ENCODE data around the gene IWS1. TPM values are rescaled to one million over a fixed set of nuclear protein-coding genes. Genes with fewer than 3 reads are reported as not detected.
A peak's percentile ranks its signal among the peaks of the same experiment; 100 is the strongest.

The IWS1 gene
- total RNA-seq, 2 experiments from 2014 or later, result 52.5 to 58.7 TPM

DNA sequence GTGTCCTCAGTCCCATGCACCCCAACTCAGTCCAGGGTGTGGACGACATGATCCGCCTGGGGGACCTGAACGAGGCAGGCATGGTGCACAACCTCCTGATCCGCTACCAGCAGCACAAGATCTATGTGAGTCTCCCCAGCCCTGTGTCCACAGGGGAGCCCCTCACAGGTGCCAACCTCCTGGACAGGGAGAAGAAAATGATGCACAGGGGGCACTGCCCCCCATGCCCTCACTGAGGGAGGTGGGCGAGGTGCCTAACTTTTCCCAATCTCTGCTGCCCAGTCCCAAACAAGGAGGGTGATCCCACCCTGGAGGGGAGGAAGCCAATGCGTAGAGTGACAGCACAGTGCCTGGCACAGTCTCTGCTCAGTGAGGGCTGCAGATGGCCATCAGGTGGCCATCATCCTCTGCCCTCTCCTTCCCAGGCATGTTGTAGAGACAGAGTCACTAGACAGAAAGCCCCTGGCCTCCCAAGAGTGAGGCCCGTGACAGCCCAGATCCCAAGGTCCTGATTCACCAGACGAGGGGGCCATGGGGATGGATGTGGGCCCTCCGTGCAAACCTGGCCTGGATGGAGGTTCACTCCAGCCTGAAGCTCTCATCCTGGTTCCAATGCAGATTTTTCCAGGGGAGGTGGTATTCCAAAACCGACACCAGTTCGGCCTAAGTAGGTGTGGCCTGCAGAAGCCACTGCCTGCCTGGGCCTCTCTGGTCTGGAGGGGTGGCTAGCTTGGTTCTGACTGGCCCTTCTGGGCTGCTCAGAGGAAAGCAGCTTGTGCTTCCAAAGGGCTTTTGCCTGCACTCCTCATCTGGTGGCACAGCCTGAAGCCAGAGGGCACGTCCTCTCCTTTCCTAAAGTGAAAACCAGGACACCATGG is 39.2 kb upstream of the IWS1 start:
- Mint-ChIP-seq H3K4me1 (peaks cover 6% of the 10 kb centered on the region), H3K27me3 (peaks cover 8% of the 10 kb centered on the region), H3K27ac (no peak overlapping the region), H3K9me3 (no peaks in the 10 kb centered on the region), H3K4me3 (no peak overlapping the region), H3K36me3 (peaks cover 2% of the 10 kb centered on the region)
- DNase-seq, result no peak

DNA sequence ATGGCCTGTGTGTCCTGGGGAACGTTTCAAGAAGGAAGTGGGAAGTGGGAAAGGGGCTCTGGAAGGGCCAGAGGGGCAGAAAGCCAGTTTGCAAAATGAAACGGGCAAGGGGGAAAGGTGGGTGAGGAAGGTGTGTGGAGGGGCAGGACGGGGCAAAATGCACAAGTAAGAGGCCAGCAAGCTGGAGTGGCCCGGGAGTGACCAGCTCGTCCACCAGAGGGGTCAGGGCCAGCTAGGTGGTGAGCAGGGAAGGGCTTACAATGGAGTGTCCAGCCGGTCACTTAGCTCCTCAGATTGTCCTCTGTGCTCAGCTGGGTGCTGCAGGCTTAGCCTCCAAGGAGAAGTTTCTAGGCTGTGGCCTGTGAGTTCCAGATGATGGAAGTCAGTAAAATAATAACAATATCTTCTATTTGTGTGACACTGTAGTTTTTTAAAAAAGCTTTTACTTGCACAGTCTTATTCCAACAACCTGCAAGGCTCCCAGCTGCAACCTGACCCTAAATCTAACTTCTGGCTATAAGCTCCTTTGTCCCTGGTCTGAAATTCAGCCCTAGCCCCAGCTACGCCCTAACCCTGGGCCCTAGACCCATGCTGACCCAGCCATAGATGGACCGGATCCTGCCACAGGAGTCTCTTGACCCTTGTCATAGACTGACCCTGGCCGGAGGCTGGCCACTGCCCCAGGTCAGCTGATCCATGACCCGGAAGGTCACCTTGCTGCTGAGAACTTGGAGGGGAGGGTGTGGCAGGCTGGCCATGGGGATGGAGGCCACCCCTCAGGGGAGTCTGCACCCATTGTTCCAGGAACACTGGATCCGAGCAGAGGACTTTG is 38.4 kb upstream of the IWS1 start:
- Mint-ChIP-seq H3K9me3 (no peaks in the 10 kb centered on the region), H3K36me3 (peaks cover 2% of the 10 kb centered on the region), H3K4me1 (peaks cover 6% of the 10 kb centered on the region), H3K27me3 (peaks cover 8% of the 10 kb centered on the region), H3K27ac (no peak overlapping the region), H3K4me3 (no peak overlapping the region)
- DNase-seq, result no peak

DNA sequence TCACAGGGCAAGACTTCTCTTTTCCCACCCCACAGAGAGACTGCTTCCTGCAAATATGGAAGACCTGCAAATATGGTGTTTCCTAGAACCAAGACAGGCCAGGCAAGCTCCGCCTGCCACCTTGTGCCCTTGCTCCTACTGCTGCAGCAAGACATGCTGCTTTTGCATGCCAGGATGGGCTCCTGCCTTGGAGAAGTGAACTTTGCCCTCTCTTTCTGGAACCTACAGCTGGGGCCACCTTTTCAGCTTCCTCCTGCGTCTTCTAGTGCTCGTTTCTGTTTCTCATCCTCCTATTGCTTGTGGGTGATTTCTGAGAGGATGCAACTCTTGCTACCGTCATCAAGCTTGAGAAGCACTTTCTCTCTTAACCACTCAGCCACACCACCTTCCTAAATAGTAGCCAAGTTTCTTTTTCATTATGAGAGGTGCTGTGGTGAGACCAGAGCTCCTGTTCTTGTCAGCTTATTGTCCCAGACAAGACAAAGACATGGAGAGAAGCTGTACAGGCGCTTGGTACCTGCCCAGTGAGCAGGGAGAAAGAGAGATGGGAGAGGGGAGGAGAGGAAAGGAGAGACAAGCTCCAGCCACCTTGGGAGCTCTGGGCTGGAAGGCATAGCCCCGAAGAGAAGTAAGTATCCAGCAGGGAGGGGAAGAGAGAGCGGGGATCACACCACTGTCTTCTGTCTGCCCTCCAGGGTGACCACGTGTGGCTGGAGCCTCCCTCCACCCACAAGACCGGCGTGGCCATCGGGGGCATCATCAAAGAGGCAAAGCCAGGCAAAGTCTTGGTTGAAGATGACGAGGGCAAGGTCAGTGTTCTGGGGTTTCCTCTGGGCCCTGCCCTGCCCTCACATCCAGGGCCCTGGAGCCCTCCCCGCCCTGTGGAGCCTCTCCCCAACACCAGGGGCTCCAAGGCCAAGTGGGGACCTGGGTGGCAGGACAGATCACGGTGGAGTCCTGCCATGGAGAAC is 37.5 kb upstream of the IWS1 start:
- H3K27ac Mint-ChIP-seq, result peak overlapping the region; percentile 55
- peaks cover 2% of the 10 kb centered on the region for H3K36me3 Mint-ChIP-seq
- no peak for DNase-seq
- peaks cover 8% of the 10 kb centered on the region for H3K27me3 Mint-ChIP-seq
- peak overlapping the region; percentile 47 for H3K4me3 Mint-ChIP-seq
- H3K9me3 Mint-ChIP-seq, result no peaks in the 10 kb centered on the region
- peaks cover 6% of the 10 kb centered on the region for H3K4me1 Mint-ChIP-seq

DNA sequence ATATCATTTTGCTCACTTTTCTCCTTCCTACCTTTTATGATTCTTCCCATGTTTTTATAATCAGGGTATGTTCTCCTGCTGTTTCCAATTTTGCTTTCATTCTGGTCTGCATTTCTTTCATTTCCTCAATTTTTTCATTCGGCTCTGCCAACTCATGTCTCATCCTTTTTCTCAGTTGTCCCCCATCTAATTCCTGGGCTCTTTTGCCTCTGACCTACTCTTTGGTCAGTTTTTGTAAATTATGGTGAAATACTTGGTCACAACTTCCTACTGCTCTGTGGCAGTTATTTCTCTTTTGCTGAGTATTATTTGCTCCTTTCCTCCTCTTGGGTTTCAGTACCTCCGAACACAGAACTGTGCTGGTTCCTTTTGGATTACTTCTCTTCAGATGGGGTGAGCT is 36.6 kb upstream of the IWS1 start:
- no peak overlapping the region for H3K27ac Mint-ChIP-seq
- peaks cover 6% of the 10 kb centered on the region for H3K4me1 Mint-ChIP-seq
- no peaks in the 10 kb centered on the region for H3K9me3 Mint-ChIP-seq
- peaks cover 2% of the 10 kb centered on the region for H3K36me3 Mint-ChIP-seq
- peaks cover 8% of the 10 kb centered on the region for H3K27me3 Mint-ChIP-seq
- no peak for DNase-seq
- H3K4me3 Mint-ChIP-seq, result no peak overlapping the region

DNA sequence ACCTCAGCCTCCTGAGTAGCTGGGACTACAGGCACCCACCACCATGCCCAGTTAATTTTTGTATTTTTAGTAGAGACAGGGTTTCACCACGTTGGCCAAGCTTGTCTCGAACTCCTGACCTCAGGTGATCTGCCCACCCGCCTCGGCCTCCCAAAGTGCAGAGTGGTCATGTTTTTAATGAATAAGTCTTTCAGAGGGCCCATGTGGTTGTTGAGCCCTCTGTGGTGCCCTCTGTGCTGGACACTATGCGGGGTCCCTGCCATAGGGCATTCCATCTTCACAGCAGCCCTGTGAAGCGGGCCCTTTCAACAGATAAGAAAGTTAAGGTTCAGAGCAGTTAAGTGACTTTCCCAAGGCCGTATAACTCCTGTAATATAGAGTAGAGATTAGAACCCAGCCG is 35.1 kb upstream of the IWS1 start:
- no peak overlapping the region for H3K27ac Mint-ChIP-seq
- H3K36me3 Mint-ChIP-seq, result peaks cover 5% of the 10 kb centered on the region
- H3K4me3 Mint-ChIP-seq, result no peak overlapping the region
- H3K27me3 Mint-ChIP-seq, result peaks cover 13% of the 10 kb centered on the region
- H3K4me1 Mint-ChIP-seq, result peaks cover 6% of the 10 kb centered on the region
- peaks cover 6% of the 10 kb centered on the region for H3K9me3 Mint-ChIP-seq
- DNase-seq, result no peak

DNA sequence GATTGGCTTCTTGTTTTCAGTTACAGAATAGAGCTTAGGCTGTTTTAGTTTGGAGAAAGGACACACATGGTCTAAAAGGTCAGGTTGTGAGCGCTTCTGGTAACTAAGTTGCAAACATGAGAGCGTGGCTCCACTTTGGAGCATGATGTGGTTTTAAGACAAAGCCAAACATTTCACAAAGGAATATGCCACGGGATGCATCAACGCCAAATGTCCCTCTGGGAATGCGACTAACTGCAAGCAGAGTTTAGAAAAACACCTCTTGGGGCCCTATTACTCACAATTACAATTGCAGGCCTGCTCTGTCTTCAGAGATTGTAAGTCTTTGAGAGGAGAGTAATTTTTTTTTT is 34.6 kb upstream of the IWS1 start:
- Mint-ChIP-seq H3K27me3 (peaks cover 13% of the 10 kb centered on the region), H3K27ac (no peak overlapping the region), H3K36me3 (peaks cover 5% of the 10 kb centered on the region), H3K9me3 (peaks cover 9% of the 10 kb centered on the region), H3K4me3 (no peak overlapping the region), H3K4me1 (peaks cover 6% of the 10 kb centered on the region)
- DNase-seq, result no peak

DNA sequence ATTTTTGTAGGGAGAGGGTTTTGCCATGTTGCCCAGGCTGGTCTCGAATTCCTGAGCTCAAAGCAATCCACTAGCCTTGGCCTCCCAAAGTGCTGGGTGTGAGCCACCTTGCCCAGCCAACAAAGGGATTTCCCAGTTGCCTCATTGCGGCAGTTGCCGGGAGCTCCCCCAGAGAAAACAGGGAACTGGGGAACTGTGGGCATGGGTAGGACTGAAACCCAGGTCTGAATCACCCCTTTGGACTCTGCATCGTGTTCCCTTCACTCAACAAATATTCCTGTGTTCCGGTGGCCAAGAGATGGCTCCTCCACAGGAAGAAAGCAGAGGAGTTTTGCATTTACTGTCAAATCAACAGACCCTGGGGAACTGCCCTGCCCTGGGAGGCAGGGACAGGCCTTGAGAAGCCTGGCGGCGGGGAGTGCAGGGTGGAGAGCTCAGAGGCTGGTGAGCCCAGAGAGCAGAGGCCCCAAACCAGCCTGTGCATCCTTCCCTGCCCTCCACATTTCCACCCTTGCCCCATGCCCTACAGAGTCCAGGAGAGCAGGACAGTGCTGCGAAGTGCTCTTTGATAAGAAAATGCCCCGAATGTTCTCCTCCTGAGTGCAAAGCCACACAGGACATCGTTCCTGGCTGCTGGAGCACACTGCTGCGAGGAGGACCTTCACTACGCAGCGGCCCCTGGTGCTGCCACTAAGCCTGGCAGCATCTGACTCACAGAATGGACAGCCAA is 34.1 kb upstream of the IWS1 start:
- no peak for DNase-seq
- H3K9me3 Mint-ChIP-seq, result peaks cover 14% of the 10 kb centered on the region
- H3K27me3 Mint-ChIP-seq, result peaks cover 13% of the 10 kb centered on the region
- no peak overlapping the region for H3K27ac Mint-ChIP-seq
- H3K4me1 Mint-ChIP-seq, result peaks cover 6% of the 10 kb centered on the region
- H3K36me3 Mint-ChIP-seq, result peaks cover 5% of the 10 kb centered on the region
- H3K4me3 Mint-ChIP-seq, result no peak overlapping the region

DNA sequence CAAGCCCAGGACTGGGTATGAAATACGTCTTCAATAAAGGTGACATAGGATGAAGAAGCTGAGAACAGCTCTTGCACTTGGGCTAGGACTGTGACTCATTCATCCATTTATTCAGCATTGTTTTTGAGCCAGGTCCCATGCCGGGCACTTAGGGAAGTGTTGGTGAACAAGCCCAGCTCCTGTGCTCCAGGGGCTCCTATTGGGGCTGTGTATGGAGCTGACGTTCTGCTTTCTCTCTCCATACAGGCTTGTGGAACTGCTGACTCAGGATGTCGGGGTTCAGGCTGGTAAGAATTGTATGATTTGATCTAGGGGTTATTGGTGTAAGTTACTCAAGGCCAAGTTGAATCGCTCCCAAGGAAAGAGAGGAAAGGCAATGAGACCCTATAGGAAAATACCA is 33.2 kb upstream of the IWS1 start:
- Mint-ChIP-seq H3K4me3 (no peak overlapping the region), H3K4me1 (peaks cover 6% of the 10 kb centered on the region), H3K9me3 (peaks cover 16% of the 10 kb centered on the region), H3K27ac (no peak overlapping the region), H3K36me3 (peaks cover 5% of the 10 kb centered on the region), H3K27me3 (peaks cover 13% of the 10 kb centered on the region)
- DNase-seq, result no peak

DNA sequence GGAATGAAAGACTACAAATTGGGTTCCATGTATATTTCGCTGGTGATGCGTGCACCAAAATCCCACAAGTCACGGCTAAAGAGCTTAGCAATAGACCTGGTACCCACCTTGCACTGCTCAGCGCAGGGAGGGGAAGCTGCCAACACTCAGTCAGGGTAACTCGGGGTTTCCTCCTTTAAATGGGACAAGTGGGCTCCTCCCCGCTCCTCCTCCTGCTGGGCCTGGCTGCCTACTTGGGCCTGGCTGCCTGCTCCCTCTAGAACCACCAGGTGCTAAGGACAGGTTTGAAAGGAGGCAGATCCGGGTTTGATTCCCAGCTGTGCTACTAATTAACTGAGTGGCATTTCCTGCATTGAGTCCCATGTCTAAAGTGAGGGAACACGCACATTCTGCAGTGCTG is 32.6 kb upstream of the IWS1 start:
- peaks cover 16% of the 10 kb centered on the region for H3K9me3 Mint-ChIP-seq
- DNase-seq, result no peak
- peaks cover 8% of the 10 kb centered on the region for H3K27me3 Mint-ChIP-seq
- peaks cover 5% of the 10 kb centered on the region for H3K36me3 Mint-ChIP-seq
- peaks cover 6% of the 10 kb centered on the region for H3K4me1 Mint-ChIP-seq
- no peak overlapping the region for H3K27ac Mint-ChIP-seq
- no peak overlapping the region for H3K4me3 Mint-ChIP-seq

DNA sequence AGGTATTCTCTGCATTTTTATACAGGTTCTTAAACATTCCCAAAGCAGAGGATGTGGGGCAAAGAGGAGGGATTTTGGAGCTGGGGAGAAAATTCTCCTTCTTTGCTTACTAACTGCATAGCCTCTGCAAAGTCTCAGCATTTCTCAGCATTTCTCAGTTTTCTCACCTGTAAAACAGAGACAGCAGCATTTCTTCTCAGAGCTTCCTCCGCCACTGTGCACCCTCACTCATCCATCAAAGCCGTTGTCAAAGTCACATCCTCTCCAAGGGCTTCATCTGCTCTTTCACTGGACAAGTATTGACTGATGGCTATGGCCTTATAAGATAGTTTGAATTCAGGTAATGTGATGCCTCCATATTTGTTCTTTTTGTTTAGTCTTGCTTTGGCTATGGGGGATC is 26.6 kb upstream of the IWS1 start:
- Mint-ChIP-seq H3K36me3 (peaks cover 4% of the 10 kb centered on the region), H3K4me3 (no peak overlapping the region), H3K4me1 (no peaks in the 10 kb centered on the region)

DNA sequence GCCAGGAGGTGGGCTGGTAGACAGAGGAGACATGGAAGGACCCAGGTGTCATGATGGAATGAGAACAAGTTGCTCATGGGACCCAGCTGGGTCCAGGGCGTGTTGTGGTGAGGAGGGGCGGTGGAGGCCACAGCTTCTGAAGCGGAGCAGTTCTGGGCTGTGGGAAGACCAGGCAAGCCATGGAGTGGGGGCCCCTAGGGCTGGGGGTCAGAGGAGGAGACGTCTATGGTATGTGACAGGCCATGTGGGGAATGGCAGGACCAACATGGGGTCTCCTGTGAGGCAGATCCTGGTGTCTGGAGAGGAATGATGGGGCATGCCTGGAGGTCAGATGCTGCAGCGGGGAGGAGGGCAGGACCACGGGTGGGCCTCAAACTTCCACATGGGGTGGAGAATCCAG is 26.0 kb upstream of the IWS1 start:
- no peak for DNase-seq
- no peaks in the 10 kb centered on the region for H3K4me1 Mint-ChIP-seq
- peaks cover 14% of the 10 kb centered on the region for H3K27me3 Mint-ChIP-seq
- H3K36me3 Mint-ChIP-seq, result peaks cover 4% of the 10 kb centered on the region
- peaks cover 16% of the 10 kb centered on the region for H3K9me3 Mint-ChIP-seq
- H3K27ac Mint-ChIP-seq, result no peak overlapping the region
- H3K4me3 Mint-ChIP-seq, result no peak overlapping the region

More for the DNA sequence above, 26.6 kb upstream of the IWS1 start:
- no peak for DNase-seq
- H3K27me3 Mint-ChIP-seq, result peaks cover 14% of the 10 kb centered on the region
- peaks cover 16% of the 10 kb centered on the region for H3K9me3 Mint-ChIP-seq
- H3K27ac Mint-ChIP-seq, result no peak overlapping the region

DNA sequence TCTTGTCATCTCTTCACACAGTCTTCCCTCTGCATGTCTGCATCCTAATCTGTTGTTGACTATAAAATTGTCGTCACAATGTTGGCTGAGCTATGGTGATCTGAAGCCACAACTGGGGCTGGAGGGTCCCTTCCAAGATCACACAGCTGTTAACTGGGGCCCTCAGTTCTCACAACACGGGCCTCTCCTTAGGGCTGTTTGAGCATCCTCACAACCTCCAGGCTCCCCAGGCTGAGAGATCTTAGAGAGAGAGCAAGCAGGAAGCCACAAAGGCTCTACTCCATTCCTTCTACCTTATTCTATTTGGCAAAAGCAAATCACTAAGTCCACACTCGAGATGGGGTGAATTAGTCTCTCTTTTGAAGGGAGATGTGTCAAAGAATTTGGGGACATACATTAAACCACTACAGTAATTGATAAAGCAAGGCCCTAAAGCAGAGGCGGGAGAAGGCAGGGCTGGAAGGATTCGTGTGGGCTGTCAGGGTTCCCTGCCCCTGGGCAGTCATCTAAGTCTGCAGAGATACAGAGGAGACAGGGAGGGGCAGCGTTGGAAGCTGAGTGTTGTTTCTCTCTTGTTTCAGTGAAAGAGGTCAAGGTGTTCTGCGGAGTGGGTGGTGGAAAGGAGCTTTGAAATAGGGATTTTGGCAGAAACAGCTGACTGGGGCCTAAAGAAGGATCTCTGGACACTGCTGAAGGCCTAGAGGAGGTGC is 25.1 kb upstream of the IWS1 start:
- DNase-seq, result no peak
- H3K27me3 Mint-ChIP-seq, result peaks cover 9% of the 10 kb centered on the region
- H3K9me3 Mint-ChIP-seq, result peaks cover 9% of the 10 kb centered on the region
- H3K27ac Mint-ChIP-seq, result no peak overlapping the region
- H3K4me3 Mint-ChIP-seq, result no peak overlapping the region
- no peaks in the 10 kb centered on the region for H3K36me3 Mint-ChIP-seq
- H3K4me1 Mint-ChIP-seq, result no peaks in the 10 kb centered on the region

DNA sequence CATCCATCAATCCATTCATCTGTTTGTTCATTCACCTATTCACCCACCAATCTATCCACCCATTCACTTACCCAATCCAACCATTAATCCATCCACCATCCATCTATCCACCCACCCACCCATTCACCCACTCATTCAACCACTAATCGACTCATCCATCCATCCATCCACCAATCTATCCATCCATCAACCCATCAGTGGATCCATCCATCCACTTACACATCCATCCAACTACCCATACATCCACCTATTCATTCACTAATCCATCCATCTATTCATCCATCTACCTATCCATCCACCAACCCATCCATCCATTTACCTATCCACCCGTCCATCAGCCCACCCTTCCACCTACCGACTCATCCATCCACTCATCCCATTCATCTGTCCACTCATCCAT is 20.5 kb upstream of the IWS1 start:
- H3K9me3 Mint-ChIP-seq, result no peaks in the 10 kb centered on the region
- DNase-seq, result no peak
- H3K36me3 Mint-ChIP-seq, result no peaks in the 10 kb centered on the region
- H3K27ac Mint-ChIP-seq, result no peak overlapping the region
- H3K27me3 Mint-ChIP-seq, result peaks cover 9% of the 10 kb centered on the region
- no peak overlapping the region for H3K4me3 Mint-ChIP-seq
- H3K4me1 Mint-ChIP-seq, result no peaks in the 10 kb centered on the region

DNA sequence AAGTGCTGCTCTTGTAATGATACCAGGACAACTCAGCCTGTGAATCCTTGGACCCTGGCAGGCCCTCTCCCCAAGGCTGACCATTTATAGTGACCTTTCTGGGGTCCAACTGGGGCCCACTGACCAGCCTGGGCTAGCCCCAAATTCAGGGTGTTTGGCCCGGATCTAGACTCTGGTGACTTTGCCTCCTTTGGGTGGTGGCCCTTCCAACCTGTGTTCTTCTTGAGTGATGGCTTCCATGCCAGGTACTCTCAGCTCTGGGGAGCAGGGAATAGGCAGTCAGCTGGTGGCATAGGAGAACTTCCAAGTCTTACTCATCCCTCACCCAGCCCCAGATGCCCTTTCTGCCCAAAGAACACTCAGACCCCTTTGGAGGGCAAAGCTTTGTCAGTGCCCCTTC is 19.5 kb upstream of the IWS1 start:
- DNase-seq, result no peak
- no peaks in the 10 kb centered on the region for H3K4me1 Mint-ChIP-seq
- no peak overlapping the region for H3K4me3 Mint-ChIP-seq
- H3K36me3 Mint-ChIP-seq, result no peaks in the 10 kb centered on the region
- H3K9me3 Mint-ChIP-seq, result no peaks in the 10 kb centered on the region
- no peak overlapping the region for H3K27ac Mint-ChIP-seq
- peaks cover 9% of the 10 kb centered on the region for H3K27me3 Mint-ChIP-seq

Data from activated naive CD8-positive, alpha-beta T cell treated with anti-CD3 and anti-CD28 coated beads for 36 hours (primary cell).